ENCODE measurements around the gene TEAD1.

The TEAD1 gene

DNA sequence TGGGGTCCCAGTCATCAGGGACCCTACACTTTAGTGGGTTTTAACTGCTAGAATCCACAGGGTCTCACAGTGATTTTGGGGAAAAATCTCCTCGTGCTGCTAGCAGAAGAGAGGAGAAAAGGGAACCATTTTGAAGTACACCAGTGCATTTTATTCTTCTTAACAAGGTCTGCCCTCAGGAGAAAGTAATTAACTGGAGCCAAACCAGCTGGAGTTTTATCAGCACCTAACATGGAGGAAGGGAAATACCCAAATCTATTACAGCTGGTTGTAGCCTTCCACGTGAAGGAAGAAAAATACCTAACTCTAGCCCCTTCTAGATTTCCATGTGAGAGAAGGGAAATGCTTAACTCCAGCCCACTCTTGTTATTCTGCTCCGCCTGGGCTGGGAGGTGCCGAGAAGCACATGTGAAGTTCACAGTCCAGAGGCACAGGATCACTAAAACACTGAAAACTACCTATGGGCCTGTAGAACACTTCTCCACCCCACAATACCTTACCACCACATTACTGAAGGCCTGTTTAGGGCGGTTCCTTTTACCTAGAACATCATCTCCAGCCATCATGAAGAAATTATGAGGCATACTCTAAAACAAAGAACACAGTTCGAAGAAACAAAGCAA, 31.3 kb upstream of the TEAD1 start:
- no peak overlapping the region for H3K4me3 ChIP-seq (replicated peaks; ENCODE audit: insufficient read depth, low read length)
- TF ChIP-seq GABPA (IDR thresholded peaks at IDR 0.05; ENCODE audit: low read depth) (no peak), CTCF (IDR thresholded peaks at IDR 0.05; ENCODE audit: insufficient read depth, low read length) (no peak), POLR2AphosphoS5 (IDR thresholded peaks at IDR 0.05; ENCODE audit: low read depth) (no peak), SPI1 (IDR thresholded peaks at IDR 0.05; ENCODE audit: borderline replicate concordance, low read depth) (no peak), REST (IDR thresholded peaks at IDR 0.05; ENCODE audit: insufficient replicate concordance, low read depth) (no peak)
- H3K27me3 ChIP-seq (ENCODE audit: insufficient read depth, poor library complexity, severe bottlenecking), result no peaks in the 10 kb centered on the region
- DNase-seq (ENCODE audit: low read depth in 1 of 2, low spot score in 1 of 2), result no peak
- no peak overlapping the region for H3K27ac ChIP-seq (replicated peaks)

GRCh38 chr11:12646478-12646877, 27.7 kb upstream of the TEAD1 start:
- Histone ChIP-seq H3K27ac (replicated peaks) (no peak overlapping the region), H3K27me3 (ENCODE audit: insufficient read depth, poor library complexity, severe bottlenecking) (no peaks in the 10 kb centered on the region), H3K4me3 (replicated peaks; ENCODE audit: insufficient read depth, low read length) (no peak overlapping the region)
- TF ChIP-seq GABPA (IDR thresholded peaks at IDR 0.05; ENCODE audit: low read depth) (no peak), REST (IDR thresholded peaks at IDR 0.05; ENCODE audit: insufficient replicate concordance, low read depth) (no peak)
- DNase-seq (ENCODE audit: low read depth in 1 of 2, low spot score in 1 of 2), result no peak

DNA sequence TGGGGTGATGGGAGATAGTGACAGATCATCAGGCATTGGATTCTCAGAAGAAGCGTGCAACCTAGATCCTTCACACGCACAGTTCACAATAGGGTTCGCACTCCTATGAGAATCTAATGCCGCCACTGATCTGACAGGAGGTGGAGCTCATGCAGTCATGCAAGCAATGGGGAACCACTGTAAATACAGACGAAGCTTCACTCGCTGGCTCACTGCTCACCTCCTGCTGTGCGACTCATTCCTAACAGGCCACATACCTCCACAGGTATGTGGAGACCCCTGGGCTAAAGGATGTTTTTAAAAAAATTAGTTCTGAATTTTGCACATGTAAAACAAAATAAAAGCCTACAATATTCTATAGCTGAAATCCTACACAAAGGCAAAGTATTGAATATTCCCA, 20.5 kb upstream of the TEAD1 start:
- DNase-seq (ENCODE audit: low read depth in 1 of 2, low spot score in 1 of 2), result no peak
- Histone ChIP-seq H3K4me3 (replicated peaks; ENCODE audit: insufficient read depth, low read length) (no peak overlapping the region), H3K27ac (replicated peaks) (no peak overlapping the region), H3K27me3 (ENCODE audit: insufficient read depth, poor library complexity, severe bottlenecking) (no peaks in the 10 kb centered on the region)
- no peak for TF ChIP-seq GABPA (IDR thresholded peaks at IDR 0.05; ENCODE audit: low read depth)
- TF ChIP-seq SPI1 (IDR thresholded peaks at IDR 0.05; ENCODE audit: borderline replicate concordance, low read depth), result no peak
- no peak for TF ChIP-seq CTCF (IDR thresholded peaks at IDR 0.05; ENCODE audit: insufficient read depth, low read length)
- no peak for TF ChIP-seq POLR2AphosphoS5 (IDR thresholded peaks at IDR 0.05; ENCODE audit: low read depth)

GRCh38 chr11:12655842-12656241, 18.4 kb upstream of the TEAD1 start:
- H3K4me3 ChIP-seq (replicated peaks; ENCODE audit: insufficient read depth, low read length), result no peak overlapping the region
- no peak for TF ChIP-seq GABPA (IDR thresholded peaks at IDR 0.05; ENCODE audit: low read depth)
- TF ChIP-seq REST (IDR thresholded peaks at IDR 0.05; ENCODE audit: insufficient replicate concordance, low read depth), result no peak
- no peak for TF ChIP-seq SPI1 (IDR thresholded peaks at IDR 0.05; ENCODE audit: borderline replicate concordance, low read depth)
- no peak for TF ChIP-seq POLR2AphosphoS5 (IDR thresholded peaks at IDR 0.05; ENCODE audit: low read depth)
- no peak for TF ChIP-seq CTCF (IDR thresholded peaks at IDR 0.05; ENCODE audit: insufficient read depth, low read length)
- H3K27ac ChIP-seq (replicated peaks), result no peak overlapping the region
- DNase-seq (ENCODE audit: low read depth in 1 of 2, low spot score in 1 of 2), result no peak
- no peaks in the 10 kb centered on the region for H3K27me3 ChIP-seq (ENCODE audit: insufficient read depth, poor library complexity, severe bottlenecking)
